ENCODE measurements around the gene MLPH.

MLPH gene

DNA sequence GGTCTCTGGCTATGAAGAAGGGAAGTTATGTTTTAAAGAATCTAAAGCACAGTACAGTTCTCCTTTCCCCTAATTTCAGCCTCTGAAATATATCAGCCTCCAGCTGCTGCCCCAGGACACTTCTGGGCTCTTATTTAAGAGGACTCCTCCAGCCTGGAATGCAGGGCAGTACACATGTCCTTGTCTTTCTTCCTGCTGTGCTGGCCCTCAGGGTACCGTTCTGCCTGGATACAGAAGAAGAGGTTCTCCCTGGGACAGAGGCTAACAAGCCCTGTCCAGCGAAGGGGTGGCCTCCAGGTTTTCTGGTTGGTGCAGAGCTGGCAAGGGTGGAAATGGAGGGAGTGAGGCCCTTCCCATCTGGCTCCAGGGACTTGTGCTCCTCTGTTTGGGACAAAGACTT lies 22.1 kb downstream of the MLPH start:
- TF ChIP-seq CREB1 (IDR thresholded peaks at IDR 0.05; ENCODE audit: low read depth), result no peak
- TF ChIP-seq CEBPB (IDR thresholded peaks at IDR 0.05), result no peak
- TF ChIP-seq FOXM1 (IDR thresholded peaks at IDR 0.05; ENCODE audit: borderline replicate concordance, low read depth), result no peak

- TF ChIP-seq RAD21 (IDR thresholded peaks at IDR 0.05; ENCODE audit: low read depth), result 0 out of 2 replicates have a peak, but pooled peaks have one; percentile 1
- no peak for TF ChIP-seq YY1 (IDR thresholded peaks at IDR 0.05; ENCODE audit: low read depth)
- TF ChIP-seq TEAD4 (IDR thresholded peaks at IDR 0.05), result no peak
- TF ChIP-seq TCF12 (IDR thresholded peaks at IDR 0.05; ENCODE audit: low read depth), result no peak
- no peak for TF ChIP-seq NFIC (IDR thresholded peaks at IDR 0.05)
Measured at GRCh38 chr2:237509905-237510304, 22.9 kb downstream of the MLPH start.

- no peak for TF ChIP-seq NFIC (IDR thresholded peaks at IDR 0.05)
- no peak for TF ChIP-seq TCF12 (IDR thresholded peaks at IDR 0.05; ENCODE audit: low read depth)
- TF ChIP-seq CREB1 (IDR thresholded peaks at IDR 0.05; ENCODE audit: low read depth), result no peak
- TF ChIP-seq, protein P1, sequence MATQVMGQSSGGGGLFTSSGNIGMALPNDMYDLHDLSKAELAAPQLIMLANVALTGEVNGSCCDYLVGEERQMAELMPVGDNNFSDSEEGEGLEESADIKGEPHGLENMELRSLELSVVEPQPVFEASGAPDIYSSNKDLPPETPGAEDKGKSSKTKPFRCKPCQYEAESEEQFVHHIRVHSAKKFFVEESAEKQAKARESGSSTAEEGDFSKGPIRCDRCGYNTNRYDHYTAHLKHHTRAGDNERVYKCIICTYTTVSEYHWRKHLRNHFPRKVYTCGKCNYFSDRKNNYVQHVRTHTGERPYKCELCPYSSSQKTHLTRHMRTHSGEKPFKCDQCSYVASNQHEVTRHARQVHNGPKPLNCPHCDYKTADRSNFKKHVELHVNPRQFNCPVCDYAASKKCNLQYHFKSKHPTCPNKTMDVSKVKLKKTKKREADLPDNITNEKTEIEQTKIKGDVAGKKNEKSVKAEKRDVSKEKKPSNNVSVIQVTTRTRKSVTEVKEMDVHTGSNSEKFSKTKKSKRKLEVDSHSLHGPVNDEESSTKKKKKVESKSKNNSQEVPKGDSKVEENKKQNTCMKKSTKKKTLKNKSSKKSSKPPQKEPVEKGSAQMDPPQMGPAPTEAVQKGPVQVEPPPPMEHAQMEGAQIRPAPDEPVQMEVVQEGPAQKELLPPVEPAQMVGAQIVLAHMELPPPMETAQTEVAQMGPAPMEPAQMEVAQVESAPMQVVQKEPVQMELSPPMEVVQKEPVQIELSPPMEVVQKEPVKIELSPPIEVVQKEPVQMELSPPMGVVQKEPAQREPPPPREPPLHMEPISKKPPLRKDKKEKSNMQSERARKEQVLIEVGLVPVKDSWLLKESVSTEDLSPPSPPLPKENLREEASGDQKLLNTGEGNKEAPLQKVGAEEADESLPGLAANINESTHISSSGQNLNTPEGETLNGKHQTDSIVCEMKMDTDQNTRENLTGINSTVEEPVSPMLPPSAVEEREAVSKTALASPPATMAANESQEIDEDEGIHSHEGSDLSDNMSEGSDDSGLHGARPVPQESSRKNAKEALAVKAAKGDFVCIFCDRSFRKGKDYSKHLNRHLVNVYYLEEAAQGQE (IDR thresholded peaks at IDR 0.05; ENCODE audit: low read depth), result no peak
- TF ChIP-seq, protein P2, sequence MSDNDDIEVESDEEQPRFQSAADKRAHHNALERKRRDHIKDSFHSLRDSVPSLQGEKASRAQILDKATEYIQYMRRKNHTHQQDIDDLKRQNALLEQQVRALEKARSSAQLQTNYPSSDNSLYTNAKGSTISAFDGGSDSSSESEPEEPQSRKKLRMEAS (IDR thresholded peaks at IDR 0.05), result no peak
- TF ChIP-seq EGR1 (IDR thresholded peaks at IDR 0.05), result no peak
- no peak for TF ChIP-seq CEBPB (IDR thresholded peaks at IDR 0.05)
- TF ChIP-seq ZBTB7A (IDR thresholded peaks at IDR 0.05; ENCODE audit: low read depth), result no peak
- TF ChIP-seq TEAD4 (IDR thresholded peaks at IDR 0.05), result no peak
- TF ChIP-seq YY1 (IDR thresholded peaks at IDR 0.05; ENCODE audit: low read depth), result no peak
- TF ChIP-seq EP300 (IDR thresholded peaks at IDR 0.05; ENCODE audit: borderline replicate concordance), result no peak
- no peak for TF ChIP-seq RAD21 (IDR thresholded peaks at IDR 0.05; ENCODE audit: low read depth)
- TF ChIP-seq TAF1 (IDR thresholded peaks at IDR 0.05; ENCODE audit: low read depth), result no peak
- TF ChIP-seq FOXM1 (IDR thresholded peaks at IDR 0.05; ENCODE audit: borderline replicate concordance, low read depth), result no peak
- TF ChIP-seq USF1 (IDR thresholded peaks at IDR 0.05), result no peak
Measured at GRCh38 chr2:237510502-237511217, 23.6 kb downstream of the MLPH start.

GRCh38 chr2:237511433-237511832 lies 24.4 kb downstream of the MLPH start:
- no peak for TF ChIP-seq ZBTB7A (IDR thresholded peaks at IDR 0.05; ENCODE audit: low read depth)
- TF ChIP-seq YY1 (IDR thresholded peaks at IDR 0.05; ENCODE audit: low read depth), result no peak
- TF ChIP-seq USF1 (IDR thresholded peaks at IDR 0.05), result no peak
- no peak for TF ChIP-seq EP300 (IDR thresholded peaks at IDR 0.05; ENCODE audit: borderline replicate concordance)
- TF ChIP-seq FOXM1 (IDR thresholded peaks at IDR 0.05; ENCODE audit: borderline replicate concordance, low read depth), result no peak
- TF ChIP-seq, protein P2 (IDR thresholded peaks at IDR 0.05), result no peak
- TF ChIP-seq NFIC (IDR thresholded peaks at IDR 0.05), result no peak
- no peak for TF ChIP-seq TAF1 (IDR thresholded peaks at IDR 0.05; ENCODE audit: low read depth)

- no peak for TF ChIP-seq CREB1 (IDR thresholded peaks at IDR 0.05; ENCODE audit: low read depth)
- TF ChIP-seq ZBTB7A (IDR thresholded peaks at IDR 0.05; ENCODE audit: low read depth), result no peak
- TF ChIP-seq YY1 (IDR thresholded peaks at IDR 0.05; ENCODE audit: low read depth), result no peak
- TF ChIP-seq RAD21 (IDR thresholded peaks at IDR 0.05; ENCODE audit: low read depth), result no peak
- TF ChIP-seq NFIC (IDR thresholded peaks at IDR 0.05), result no peak
- TF ChIP-seq EGR1 (IDR thresholded peaks at IDR 0.05), result no peak
- TF ChIP-seq FOXM1 (IDR thresholded peaks at IDR 0.05; ENCODE audit: borderline replicate concordance, low read depth), result no peak
- TF ChIP-seq, protein P2 (IDR thresholded peaks at IDR 0.05), result no peak
- TF ChIP-seq, protein P1 (IDR thresholded peaks at IDR 0.05; ENCODE audit: low read depth), result no peak
- no peak for TF ChIP-seq TEAD4 (IDR thresholded peaks at IDR 0.05)
- TF ChIP-seq CEBPB (IDR thresholded peaks at IDR 0.05), result no peak
- TF ChIP-seq EP300 (IDR thresholded peaks at IDR 0.05; ENCODE audit: borderline replicate concordance), result no peak
- no peak for TF ChIP-seq TAF1 (IDR thresholded peaks at IDR 0.05; ENCODE audit: low read depth)
- TF ChIP-seq USF1 (IDR thresholded peaks at IDR 0.05), result no peak
- no peak for TF ChIP-seq TCF12 (IDR thresholded peaks at IDR 0.05; ENCODE audit: low read depth)
Measured at GRCh38 chr2:237511885-237512405, 24.9 kb downstream of the MLPH start.
